Adipocyte (in vitro differentiated cells): ENCODE data around the gene CTNS.

Source experiments
- DNase-seq: peaks from one replicate; pipeline ENCODE4 v3.0.0-alpha.2; 2015; ENCODE audit warnings: low read depth
- H3K27me3 ChIP-seq: replicated peaks from 2 replicates; pipeline ENCODE4 v1.7.0; 2013; ENCODE audit warnings: mild to moderate bottlenecking, low read length, moderate library complexity; ENCODE audit not compliant: control insufficient read depth, insufficient read depth
- H3K36me3 ChIP-seq: 2 replicates; pipeline ENCODE4 v1.7.0; 2013; ENCODE audit warnings: low read length, mild to moderate bottlenecking, moderate library complexity; ENCODE audit not compliant: control insufficient read depth, insufficient read depth, severe bottlenecking
- H3K4me1 ChIP-seq: 2 replicates; pipeline ENCODE4 v1.7.0; 2013; ENCODE audit warnings: mild to moderate bottlenecking, low read length, moderate library complexity; ENCODE audit not compliant: control insufficient read depth, insufficient read depth
- H3K4me3 ChIP-seq: 2 replicates; pipeline ENCODE4 v1.7.0; 2013; ENCODE audit warnings: mild to moderate bottlenecking, low read length, moderate library complexity
- H3K9ac ChIP-seq: 2 replicates; pipeline ENCODE4 v1.7.0; 2013; ENCODE audit warnings: mild to moderate bottlenecking, low read length, moderate library complexity
- H3K9me3 ChIP-seq: 2 replicates; pipeline ENCODE4 v1.7.0; 2013; ENCODE audit warnings: mild to moderate bottlenecking, low read length, moderate library complexity; ENCODE audit not compliant: control insufficient read depth

Gene CTNS

DNA sequence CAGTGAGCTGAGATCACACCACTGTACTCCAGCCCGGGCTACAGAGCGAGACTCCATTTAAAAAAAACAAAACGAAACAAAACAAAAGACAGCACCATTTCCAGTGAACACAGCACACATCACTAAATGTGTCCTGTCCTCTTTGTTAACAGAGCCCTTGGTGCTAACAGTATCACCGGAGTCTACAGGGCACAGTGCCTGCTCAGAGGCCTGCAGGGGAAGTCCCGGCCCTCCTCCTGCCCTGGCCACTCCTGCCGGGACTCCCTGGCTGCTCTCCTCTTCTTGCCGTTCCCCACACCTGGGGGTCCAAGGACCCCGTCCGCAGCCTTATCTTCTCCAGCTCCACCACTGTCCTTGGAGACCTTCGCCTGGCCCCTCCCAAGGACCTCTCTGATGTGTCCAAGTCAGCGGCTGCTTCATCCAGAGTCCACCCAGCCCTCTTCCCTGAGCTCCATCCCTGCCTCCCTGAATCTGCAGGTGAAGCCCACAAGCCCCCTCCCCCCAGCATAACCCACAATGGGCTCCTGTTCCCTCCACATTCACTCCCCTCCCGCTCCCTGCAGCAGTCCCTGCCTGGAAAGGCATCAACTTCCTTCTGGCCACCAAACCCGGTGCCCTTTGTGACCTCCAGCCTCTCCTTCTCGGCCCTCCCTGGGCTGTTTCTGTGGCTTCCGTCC, 35.9 kb upstream of the CTNS start:
- no peak overlapping the region for H3K9ac ChIP-seq
- no peaks in the 10 kb centered on the region for H3K27me3 ChIP-seq
- DNase-seq: no peak
- H3K36me3 ChIP-seq: peaks cover 5% of the 10 kb centered on the region
- no peaks in the 10 kb centered on the region for H3K9me3 ChIP-seq
- H3K4me1 ChIP-seq: peaks cover 4% of the 10 kb centered on the region
- H3K4me3 ChIP-seq: no peak overlapping the region

DNA sequence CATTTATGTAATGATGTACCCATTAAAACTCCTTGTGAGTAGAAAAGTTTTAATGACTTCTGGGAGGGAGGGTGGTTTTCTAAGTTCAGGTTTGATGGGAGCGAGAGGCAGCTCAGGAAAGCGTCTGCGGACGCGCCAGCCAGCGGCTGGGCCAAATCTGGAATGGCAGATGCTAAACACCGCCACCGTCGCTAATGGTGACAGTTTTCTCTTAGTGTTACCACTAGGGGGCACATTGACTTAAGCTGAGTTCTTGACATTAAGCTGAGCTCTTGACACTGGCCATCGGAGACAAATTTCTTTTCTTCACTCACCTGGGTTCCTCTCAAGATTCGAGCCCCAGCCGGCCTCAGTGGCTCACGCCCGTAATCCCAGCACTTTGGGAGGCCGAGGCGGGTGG, 34.1 kb upstream of the CTNS start:
- H3K9ac ChIP-seq: no peak overlapping the region
- peaks cover 4% of the 10 kb centered on the region for H3K4me1 ChIP-seq
- H3K27me3 ChIP-seq: no peaks in the 10 kb centered on the region
- H3K36me3 ChIP-seq: peaks cover 13% of the 10 kb centered on the region
- DNase-seq: peak; percentile 14
- H3K4me3 ChIP-seq: no peak overlapping the region
- H3K9me3 ChIP-seq: no peaks in the 10 kb centered on the region

DNA sequence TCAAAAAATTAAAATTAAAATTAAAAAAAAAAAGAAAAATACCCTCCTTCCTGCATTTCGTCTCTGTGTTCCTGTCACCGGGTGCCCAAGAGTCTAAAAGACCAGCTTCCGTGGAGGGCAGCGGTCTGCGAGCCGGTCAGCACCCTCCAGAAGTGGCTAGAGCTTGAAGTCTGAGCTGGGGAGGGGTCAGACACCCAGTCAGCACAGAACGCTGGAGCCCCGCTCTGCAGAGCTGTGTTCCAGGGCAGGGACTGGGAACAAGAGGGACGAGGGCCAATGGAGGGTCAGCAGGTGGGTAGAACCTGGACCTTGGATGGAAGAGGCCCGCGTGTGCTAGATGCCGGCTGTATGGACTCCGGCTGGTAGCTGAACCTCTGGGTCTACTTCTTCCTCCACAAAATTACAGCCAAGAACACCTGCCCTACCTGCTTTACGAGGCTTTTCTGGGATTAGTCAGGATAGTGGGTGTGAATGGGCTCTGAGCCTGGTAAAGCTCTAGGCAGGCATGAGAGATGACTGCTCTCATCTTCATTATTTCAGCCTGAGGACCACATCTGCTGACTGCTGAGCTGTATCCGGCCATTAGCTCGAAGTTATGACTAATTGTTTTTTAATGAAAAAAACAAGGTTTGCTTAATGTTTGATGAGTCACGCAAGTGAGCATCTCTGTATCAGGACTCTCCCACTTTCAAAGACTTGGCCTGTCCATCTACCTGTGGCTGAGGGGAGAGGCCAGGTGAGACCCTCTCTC, 33.3 kb upstream of the CTNS start:
- H3K9ac ChIP-seq: no peak overlapping the region
- no peak for DNase-seq
- H3K4me1 ChIP-seq: peaks cover 4% of the 10 kb centered on the region
- H3K4me3 ChIP-seq: no peak overlapping the region
- peaks cover 15% of the 10 kb centered on the region for H3K36me3 ChIP-seq
- no peaks in the 10 kb centered on the region for H3K9me3 ChIP-seq
- H3K27me3 ChIP-seq: no peaks in the 10 kb centered on the region

DNA sequence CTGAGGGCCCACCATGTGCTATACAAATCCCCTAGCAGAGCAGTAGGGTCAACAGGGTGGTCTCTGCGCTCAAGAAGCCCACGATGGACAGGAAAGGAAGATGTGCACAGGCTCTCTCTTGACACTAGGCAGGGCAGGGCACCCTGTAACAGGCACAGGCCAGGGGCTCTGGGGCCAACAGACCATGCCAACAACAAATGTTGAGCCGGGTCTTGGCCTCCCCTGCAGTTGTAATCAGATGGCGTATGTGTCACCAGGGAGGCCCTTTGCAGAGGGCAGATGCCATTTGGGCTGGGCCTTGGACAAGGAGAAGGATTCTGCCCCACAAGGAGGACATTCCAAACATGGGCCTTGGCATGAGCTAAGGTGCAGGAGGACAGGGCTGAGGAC, 32.7 kb upstream of the CTNS start:
- DNase-seq: no peak
- Histone ChIP-seq H3K9me3 (no peaks in the 10 kb centered on the region), H3K4me1 (peaks cover 4% of the 10 kb centered on the region), H3K36me3 (peaks cover 21% of the 10 kb centered on the region), H3K4me3 (no peak overlapping the region), H3K9ac (no peak overlapping the region), H3K27me3 (no peaks in the 10 kb centered on the region)

DNA sequence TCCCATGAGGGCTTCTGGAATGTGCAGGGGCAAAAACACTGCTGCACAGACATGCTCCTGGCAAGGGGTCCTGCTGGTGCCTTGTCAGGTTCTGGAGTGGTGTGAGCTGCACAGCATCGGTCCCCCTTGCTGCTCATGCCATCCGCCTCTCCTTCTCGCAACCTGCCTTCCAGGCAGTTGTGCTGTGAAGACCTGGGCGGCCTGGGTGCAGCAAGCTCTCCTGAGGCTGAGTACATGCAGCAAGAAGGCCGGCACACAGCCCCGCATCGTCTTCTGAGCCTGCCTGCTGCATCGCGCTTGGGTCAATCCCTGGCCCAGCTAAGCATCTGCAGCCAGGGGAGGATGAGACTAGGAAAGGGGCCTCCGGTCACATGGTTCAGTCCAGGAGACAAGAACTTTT, 26.9 kb upstream of the CTNS start:
- H3K27me3 ChIP-seq: no peaks in the 10 kb centered on the region
- H3K4me1 ChIP-seq: no peaks in the 10 kb centered on the region
- no peak overlapping the region for H3K4me3 ChIP-seq
- DNase-seq: no peak
- H3K9me3 ChIP-seq: no peaks in the 10 kb centered on the region
- H3K9ac ChIP-seq: no peak overlapping the region
- H3K36me3 ChIP-seq: peaks cover 56% of the 10 kb centered on the region

DNA sequence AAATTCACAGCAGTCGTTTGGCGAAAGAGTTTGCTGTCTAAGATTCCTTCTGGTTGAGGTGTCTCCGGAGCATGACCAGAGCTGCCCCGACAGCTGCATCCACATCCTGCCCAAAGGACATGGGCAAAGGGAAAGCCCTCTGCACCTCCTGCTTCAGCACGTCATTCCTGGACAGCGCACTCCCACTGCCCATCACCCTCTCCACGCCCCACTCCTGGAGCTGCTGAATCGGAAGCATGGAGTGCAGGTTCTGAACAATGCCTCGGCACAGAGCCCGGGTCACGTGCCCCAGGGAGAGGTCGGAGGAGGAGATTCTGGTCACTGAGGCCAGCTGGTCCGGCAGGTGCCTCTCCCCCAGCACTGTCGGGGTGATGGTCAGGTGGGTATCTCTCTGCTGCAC, 26.0 kb upstream of the CTNS start:
- no peaks in the 10 kb centered on the region for H3K9me3 ChIP-seq
- no peak overlapping the region for H3K4me3 ChIP-seq
- peaks cover 61% of the 10 kb centered on the region for H3K36me3 ChIP-seq
- DNase-seq: no peak
- no peak overlapping the region for H3K9ac ChIP-seq
- H3K4me1 ChIP-seq: no peaks in the 10 kb centered on the region
- no peaks in the 10 kb centered on the region for H3K27me3 ChIP-seq

DNA sequence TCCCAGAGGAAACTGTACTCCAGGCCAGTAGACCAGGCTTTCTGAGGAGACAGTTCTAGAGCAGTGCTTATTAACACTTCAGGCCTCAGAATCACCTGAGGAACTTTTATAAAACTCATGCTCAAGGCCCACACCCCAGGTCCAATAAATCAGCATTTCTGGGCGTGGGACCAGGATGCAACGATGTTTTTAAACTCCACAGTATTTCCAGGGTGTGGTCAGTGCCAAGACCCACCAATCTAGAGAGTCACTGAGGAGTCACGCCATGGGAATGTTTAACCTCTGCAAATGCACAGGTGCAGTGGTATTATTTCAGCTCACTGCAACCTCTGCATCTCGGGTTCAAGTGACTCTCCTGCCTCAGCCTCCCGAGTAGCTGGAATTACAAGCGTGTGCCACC, 23.4 kb upstream of the CTNS start:
- DNase-seq: no peak
- Histone ChIP-seq H3K36me3 (peaks cover 74% of the 10 kb centered on the region), H3K27me3 (no peaks in the 10 kb centered on the region), H3K4me1 (no peaks in the 10 kb centered on the region), H3K9ac (no peak overlapping the region), H3K4me3 (no peak overlapping the region), H3K9me3 (no peaks in the 10 kb centered on the region)

DNA sequence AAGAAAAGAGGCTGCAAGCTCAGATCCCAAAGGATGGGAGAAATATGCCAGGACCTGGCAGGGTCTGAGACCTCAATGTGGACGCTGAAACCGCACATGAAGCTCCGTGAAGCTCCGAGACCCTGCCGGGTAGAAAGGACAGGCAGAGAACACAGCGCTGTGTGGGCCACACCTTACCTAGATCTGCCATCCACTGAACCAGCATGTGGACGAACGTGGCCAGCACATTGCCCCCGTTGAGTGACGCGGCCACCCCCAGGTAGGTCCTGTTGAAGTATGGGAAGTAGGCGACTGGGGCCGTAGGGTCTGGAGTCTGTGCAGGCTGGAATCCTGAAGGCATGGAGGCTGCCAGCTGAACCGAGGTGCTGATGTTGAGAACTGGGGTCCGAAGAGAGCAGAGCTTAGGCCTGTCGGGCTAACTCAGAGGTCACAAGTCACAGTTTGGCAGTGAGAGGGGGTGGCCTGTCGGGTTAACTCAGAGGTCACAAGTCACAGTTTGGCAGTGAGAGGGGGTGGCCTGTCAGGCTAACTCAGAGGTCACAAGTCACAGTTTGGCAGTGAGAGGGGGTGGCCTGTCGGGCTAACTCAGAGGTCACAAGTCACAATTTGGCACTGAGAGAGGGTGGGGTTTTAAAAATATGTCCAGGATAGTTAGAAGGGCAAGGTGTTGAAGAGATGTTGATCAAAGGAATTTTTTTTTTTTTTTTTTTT, 21.2 kb upstream of the CTNS start:
- Histone ChIP-seq H3K36me3 (peaks cover 72% of the 10 kb centered on the region), H3K4me3 (no peak overlapping the region), H3K4me1 (no peaks in the 10 kb centered on the region), H3K27me3 (no peaks in the 10 kb centered on the region), H3K9ac (no peak overlapping the region), H3K9me3 (no peaks in the 10 kb centered on the region)
- DNase-seq: no peak

DNA sequence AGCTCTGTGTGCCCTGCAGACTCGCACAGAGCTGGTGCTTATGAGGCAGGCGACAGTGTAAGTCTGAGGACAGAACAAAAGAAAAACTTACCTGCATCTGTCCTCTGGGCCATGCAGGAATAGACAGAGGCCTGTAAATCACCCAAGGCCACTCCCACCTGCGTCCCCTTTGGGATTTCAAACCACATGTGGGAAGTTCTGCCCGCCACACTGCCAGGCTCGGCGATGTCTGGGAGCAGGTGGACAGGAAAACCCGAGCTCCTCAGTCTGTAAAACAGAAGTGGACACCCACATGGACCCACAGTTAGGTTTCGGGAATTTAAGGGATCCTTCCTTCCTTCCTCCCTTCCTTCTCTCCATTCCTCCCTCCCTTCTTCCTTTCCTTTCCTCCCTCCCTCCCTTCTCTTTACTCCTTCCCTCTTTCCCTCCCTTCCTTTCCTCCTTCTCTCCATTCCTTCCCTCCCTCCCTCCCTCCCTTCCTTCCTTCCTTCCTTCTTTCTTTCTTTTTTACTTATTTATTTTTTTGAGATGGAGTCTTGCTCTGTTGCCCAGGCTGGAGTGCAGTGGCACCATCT, 15.3 kb upstream of the CTNS start:
- Histone ChIP-seq H3K4me1 (no peaks in the 10 kb centered on the region), H3K27me3 (no peaks in the 10 kb centered on the region), H3K9ac (no peak overlapping the region), H3K36me3 (peaks cover 80% of the 10 kb centered on the region), H3K4me3 (no peak overlapping the region), H3K9me3 (no peaks in the 10 kb centered on the region)
- DNase-seq: no peak

DNA sequence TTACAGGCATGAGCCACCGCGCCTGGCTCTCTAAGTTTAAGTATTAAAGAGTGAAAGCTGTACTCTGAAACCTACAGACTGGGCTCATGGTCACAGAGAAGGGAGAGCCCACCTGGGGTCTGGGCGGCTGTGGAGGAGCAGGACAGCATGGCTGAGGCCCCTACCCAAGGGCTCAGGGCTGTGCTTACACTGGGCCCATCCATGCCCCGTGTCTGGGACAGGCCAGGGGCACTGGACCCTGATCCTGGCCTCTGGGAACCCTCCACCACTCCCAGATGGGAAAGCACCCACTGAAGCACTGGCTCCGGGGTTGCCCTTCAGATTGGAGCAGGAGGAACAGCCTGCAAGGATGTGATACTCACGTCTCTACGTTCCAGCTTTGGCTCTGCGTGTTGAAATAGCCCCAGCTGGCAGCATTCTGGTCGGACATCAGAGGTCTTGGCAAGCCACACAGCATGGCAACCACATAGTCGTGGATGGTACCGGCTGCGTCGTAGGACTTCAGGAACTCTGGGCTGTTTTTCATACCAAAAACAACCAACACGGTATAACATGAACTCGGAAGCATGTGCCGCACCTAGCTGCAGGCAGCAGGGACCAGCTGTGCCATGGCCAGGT, 13.5 kb upstream of the CTNS start:
- H3K27me3 ChIP-seq: no peaks in the 10 kb centered on the region
- peaks cover 79% of the 10 kb centered on the region for H3K36me3 ChIP-seq
- H3K9ac ChIP-seq: no peak overlapping the region
- no peaks in the 10 kb centered on the region for H3K4me1 ChIP-seq
- no peak overlapping the region for H3K4me3 ChIP-seq
- H3K9me3 ChIP-seq: no peaks in the 10 kb centered on the region
- no peak for DNase-seq
